Heart left ventricle (tissue), 13 donors: Measurements from ENCODE around the gene MYL7.

Experiments used
- CTCF ChIP-seq, 12 donors: fragments of 200-600 bp; sonication (generic) in 4 of 12; IDR thresholded peaks; one replicate each; pipeline versions ENCODE4 v1.5.0 to v1.8.0; 2018 to 2022; ENCODE audit warnings: antibody characterized with exemption in 12 of 12, mild to moderate bottlenecking in 5 of 12
- POLR2A ChIP-seq, 2 donors: fragments of 450-650 bp; IDR thresholded peaks; one replicate each; pipeline ENCODE4 v1.6.1; 2017; ENCODE audit warnings: antibody characterized with exemption in 2 of 2, mild to moderate bottlenecking in 2 of 2, moderate library complexity in 2 of 2
- donor health status: ischemic (EF 13 %, LVEDD 7.1; RV severe dilation, severe dysfunction).
- donor health status: DM: no; HTN: yes; CAD: no.
- donor health status: DM: no; HTN: no; CAD: no.
- donor health status: ischemic (EF 25% LVEDD 6.9; RV normal size, moderate dysfunction).
- donor health status: ischemic (EF 25% LVEDD 5.7; RV mildly dilated, moderate dysfunction).
- donor health status: ischemic (EF 35%, LVEDD 5.7; RV mildly dilated, moderate dysfunction).
- donor health status: nonischemic (EF 11% LVEDD 7.7; RV severe dilation, severe dysfunction).
- donor health status: DM: yes; HTN: yes; CAD: no.
- donor health status: PGD.
- donor health status: ischemic (EF 29% LVEDD 5.4; RV normal size, mild dysfunction).
- donor health status: nonischemic (EF 23%, LVEDD 6.1; RV moderate dilation, normal function).

- TF ChIP-seq POLR2A (IDR thresholded peaks at IDR 0.05): no peak
- TF ChIP-seq CTCF (IDR thresholded peaks at IDR 0.05): no peak
Measured at GRCh38 chr7:44108768-44109750, 32.1 kb downstream of the MYL7 start.
